ENCODE results near the gene CFAP54.
A peak's percentile ranks its signal among the peaks of the same experiment; 100 is the strongest.

The CFAP54 gene

GRCh38 chr12:96902076-96902475, 412.7 kb downstream of the CFAP54 start:
- DNase-seq, result no peak

- DNase-seq, result peak; percentile 4
Measured at GRCh38 chr12:96906498-96906848, 417.1 kb downstream of the CFAP54 start.

DNA sequence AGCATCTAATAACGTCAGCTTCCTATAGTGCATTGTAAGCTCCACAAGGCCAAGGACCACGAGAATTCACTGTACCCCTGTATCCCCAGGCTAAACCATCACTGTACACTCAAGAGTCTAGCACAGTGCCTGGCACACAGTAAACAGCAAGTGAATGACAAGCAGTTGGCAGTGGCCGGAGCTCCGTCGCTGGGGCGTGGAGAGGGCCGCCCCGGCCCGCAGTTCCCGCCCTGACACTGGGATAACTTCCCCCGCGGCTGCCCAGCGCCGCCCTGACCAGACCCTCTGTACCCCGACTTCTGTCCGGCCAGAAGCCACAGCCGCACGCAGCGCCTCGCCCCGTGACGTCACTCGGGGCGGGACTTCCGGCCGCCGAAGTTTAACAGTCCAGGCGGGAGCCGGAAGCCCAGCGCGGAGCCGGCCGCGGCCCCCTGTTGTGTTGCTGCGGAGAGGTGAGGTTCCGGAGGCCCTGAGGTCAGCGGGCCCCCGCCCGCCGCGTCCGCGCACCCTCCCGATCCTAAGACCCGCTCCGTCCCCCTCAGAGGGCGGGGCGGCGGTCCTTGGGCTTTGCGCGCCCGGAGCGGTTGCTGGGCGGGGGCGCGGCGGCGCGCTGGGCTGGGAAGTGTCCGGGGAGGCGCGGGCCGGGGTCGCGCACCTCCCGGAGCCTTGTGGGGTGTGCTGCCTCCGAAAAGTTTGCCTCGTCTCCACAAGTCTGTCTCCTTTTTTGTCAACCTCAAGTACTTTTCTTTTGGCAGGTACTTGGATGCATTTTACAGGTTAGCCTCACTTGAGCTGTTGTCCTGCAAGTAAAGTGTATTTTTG, 417.7 kb downstream of the CFAP54 start, which contains the start of gene NEDD1:
Gene NEDD1 (plus strand): TSS at position 409 of the 822 bp plus-strand sequence. CDS start 2,503 bp downstream, outside the sequence.
- peak; percentile 86 for DNase-seq

GRCh38 chr12:96907671-96908422, 418.5 kb downstream of the CFAP54 start:
- DNase-seq, result peak; percentile 21

GRCh38 chr12:96908423-96908675, 419.0 kb downstream of the CFAP54 start:
- DNase-seq, result no peak

DNA sequence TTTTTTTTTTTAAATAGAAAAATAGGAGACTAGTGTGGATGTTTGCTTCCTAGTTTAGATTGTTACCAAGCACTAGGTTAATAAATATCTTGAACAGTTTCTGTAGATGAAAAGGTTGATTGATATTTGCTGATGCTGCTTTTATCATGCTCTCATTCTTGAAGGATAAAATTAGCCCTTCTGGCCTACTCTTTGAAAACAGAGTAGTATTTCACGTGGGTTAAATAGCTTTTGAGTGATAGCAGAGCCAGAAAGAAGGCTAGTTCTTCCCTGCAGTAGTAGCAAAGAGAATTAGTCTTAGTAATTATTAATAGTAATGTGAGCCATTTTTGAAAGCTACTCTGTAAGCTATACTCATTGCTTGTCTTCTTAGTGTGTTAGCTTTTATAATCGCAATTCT, 422.9 kb downstream of the CFAP54 start:
- no peak for DNase-seq

GRCh38 chr12:96912943-96913342, 423.6 kb downstream of the CFAP54 start:
- DNase-seq, result no peak

DNA sequence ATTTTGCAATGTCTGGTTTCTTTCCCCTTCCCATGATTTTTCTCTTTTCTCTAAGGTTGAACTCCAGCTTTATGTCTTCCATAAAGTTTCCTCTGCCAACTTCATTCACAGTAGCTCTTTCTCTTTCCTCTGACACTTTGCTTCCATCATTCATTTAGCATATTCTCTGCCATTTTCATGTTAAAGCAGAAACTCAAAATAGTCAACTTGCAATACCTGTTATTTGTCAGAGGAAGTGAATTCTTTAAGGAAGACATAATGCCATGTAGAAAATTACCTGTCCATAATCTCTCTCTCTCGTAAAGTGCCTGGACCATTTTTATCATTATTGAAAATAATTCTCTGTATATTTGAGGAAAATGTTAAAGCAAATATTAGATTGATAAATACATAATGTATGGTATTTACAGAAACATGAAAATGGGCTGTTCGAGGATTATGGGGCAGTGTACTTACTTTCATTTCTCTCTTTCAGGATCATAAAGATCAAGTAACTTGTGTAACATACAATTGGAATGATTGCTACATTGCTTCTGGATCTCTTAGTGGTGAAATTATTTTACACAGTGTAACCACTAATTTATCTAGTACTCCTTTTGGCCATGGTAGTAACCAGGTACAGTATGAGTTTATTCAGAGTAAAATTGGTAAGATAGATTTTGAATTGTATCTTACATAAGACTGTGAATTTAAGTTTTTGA, 430.3 kb downstream of the CFAP54 start:
- DNase-seq, result no peak

Data from CD4-positive, alpha-beta T cell treated with Interleukin-6 for 4 hours (primary cell).